MM.1S (cell line): ENCODE results near the gene DHTKD1.
"Not testable (repeated sequence)": the region's sequence is repeated elsewhere in the genome, so short reads cannot be mapped to it uniquely, and the experiment has no call there.

Experiments used
- DNase-seq: peaks from one replicate; pipeline ENCODE4 v3.0.0-alpha.2; 2015
- H2AFZ ChIP-seq: fragments of 300-600 bp; sonication (generic); 2 replicates; pipeline ENCODE4 v1.6.0; 2016; ENCODE audit warnings: antibody characterized with exemption, low read length
- H3F3A ChIP-seq: fragments of 300-600 bp; sonication (generic); 2 replicates; pipeline ENCODE4 v1.6.1; 2016; ENCODE audit warnings: mild to moderate bottlenecking, antibody characterized with exemption, low read length, moderate library complexity, mixed read lengths; ENCODE audit not compliant: insufficient read depth
- H3K27ac ChIP-seq: fragments of 300-600 bp; sonication (generic); 2 replicates; pipeline ENCODE4 v1.5.1; 2016; ENCODE audit warnings: mild to moderate bottlenecking, low read length
- H3K27me3 ChIP-seq: fragments of 300-600 bp; sonication (generic); replicated peaks from 2 replicates; pipeline ENCODE4 v1.6.0; 2016; ENCODE audit warnings: low read length; ENCODE audit not compliant: insufficient read depth
- H3K36me3 ChIP-seq: fragments of 300-600 bp; sonication (generic); replicated peaks from 2 replicates; pipeline ENCODE4 v1.6.1; 2016; ENCODE audit warnings: mild to moderate bottlenecking, low read length, mixed read lengths; ENCODE audit not compliant: insufficient read depth
- H3K4me1 ChIP-seq: fragments of 300-600 bp; sonication (generic); 2 replicates; pipeline ENCODE4 v1.6.1; 2016; ENCODE audit warnings: low read length, mixed read lengths
- H3K4me2 ChIP-seq: fragments of 300-600 bp; sonication (generic); 2 replicates; pipeline ENCODE4 v1.6.0; 2016; ENCODE audit warnings: low read depth, low read length
- H3K4me3 ChIP-seq: fragments of 300-600 bp; sonication (generic); 2 replicates; pipeline ENCODE4 v1.5.1; 2016; ENCODE audit warnings: low read length, mixed read lengths
- H3K79me2 ChIP-seq: fragments of 300-600 bp; sonication (generic); 2 replicates; pipeline ENCODE4 v1.6.1; 2016; ENCODE audit warnings: mixed run types, low read length, mixed read lengths
- H3K9ac ChIP-seq: fragments of 300-600 bp; sonication (generic); 2 replicates; pipeline ENCODE4 v1.6.1; 2016; ENCODE audit warnings: low read length, mixed read lengths
- H3K9me2 ChIP-seq: fragments of 300-600 bp; sonication (generic); replicated peaks from 2 replicates; pipeline ENCODE4 v1.6.1; 2016; ENCODE audit warnings: mild to moderate bottlenecking, low read length, mixed read lengths; ENCODE audit not compliant: insufficient read depth
- H3K9me3 ChIP-seq: fragments of 300-600 bp; sonication (generic); replicated peaks from 2 replicates; pipeline ENCODE4 v1.6.1; 2016; ENCODE audit warnings: mild to moderate bottlenecking, low read length, mixed read lengths; ENCODE audit not compliant: insufficient read depth
- H4K20me1 ChIP-seq: fragments of 300-600 bp; sonication (generic); 2 replicates; pipeline ENCODE4 v1.6.1; 2016; ENCODE audit warnings: mild to moderate bottlenecking, low read length, moderate library complexity, mixed read lengths; ENCODE audit not compliant: insufficient read depth
- EZH2 ChIP-seq: fragments of 300-600 bp; sonication (generic); optimal IDR thresholded peaks from 2 replicates; pipeline ENCODE3; 2017; ENCODE audit warnings: low read depth, mild to moderate bottlenecking, antibody characterized with exemption, low read length, mixed read lengths
- EZH2phosphoT487 ChIP-seq: fragments of 300-600 bp; sonication (generic); IDR thresholded peaks from 2 replicates; pipeline ENCODE4 v1.6.1; 2018; ENCODE audit warnings: antibody characterized with exemption, low read length
- TF ChIP-seq, protein P1 (sequence below): fragments of 300-600 bp; sonication (generic); IDR thresholded peaks from 2 replicates; pipeline ENCODE4 v1.5.1; 2016; ENCODE audit warnings: antibody characterized with exemption, low read length, mixed read lengths

DHTKD1 gene

DNA sequence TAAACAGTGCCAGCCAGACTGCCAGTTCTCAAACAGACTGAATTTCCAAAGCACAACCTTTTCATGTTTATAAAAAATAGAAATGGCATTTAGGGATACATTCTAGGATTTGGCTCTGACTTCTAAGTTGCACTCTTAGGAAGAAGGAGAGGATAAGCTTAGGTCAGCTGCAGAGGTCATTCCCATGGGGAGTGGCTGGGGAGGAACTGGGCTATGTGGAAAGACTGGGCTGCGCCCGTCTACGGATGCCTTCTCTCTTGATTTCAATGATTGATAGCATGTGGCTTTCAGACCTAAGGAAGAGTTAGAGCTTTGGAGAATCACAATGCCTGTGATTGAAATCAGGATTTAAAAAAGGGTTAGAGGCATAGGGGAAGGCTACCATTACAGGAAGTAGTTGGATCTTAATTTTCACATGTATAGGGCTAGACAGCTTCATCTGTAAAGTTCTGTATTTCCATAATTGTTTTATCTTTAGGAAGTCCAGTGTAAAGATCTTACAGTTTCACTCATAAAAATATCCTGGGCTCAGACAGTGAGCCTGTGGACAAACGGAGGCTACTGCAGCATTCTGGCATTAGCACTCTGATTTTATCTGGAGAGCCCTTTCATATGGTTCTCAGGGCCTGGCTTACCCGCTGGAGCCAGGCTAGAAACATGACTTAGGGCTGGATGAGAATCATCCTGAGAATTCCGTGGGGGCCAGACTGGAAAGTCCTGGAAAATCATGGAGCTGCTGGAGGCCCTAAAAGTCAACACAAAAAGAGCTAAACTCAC lies 97.4 kb downstream of the DHTKD1 start:
- H3K9me3 ChIP-seq = no peaks in the 10 kb centered on the region

DNA sequence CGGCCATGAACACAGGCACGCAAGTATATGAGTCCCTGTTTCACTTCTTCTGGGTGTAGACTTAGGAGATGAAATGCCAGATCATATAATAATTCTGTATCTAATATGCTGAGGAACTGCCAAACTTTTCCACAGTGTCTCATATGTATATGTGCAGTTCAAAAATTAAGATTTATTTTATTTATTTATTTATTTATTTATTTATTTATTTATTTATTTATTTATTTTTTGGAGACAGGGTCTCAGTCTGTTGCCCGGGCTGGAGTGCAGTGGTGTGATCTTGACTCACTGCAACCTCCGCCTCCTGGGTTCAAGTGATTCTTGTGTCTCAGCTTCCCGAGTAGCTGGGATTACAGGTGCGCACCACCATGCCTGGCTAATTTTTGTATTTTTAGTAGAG lies 102.8 kb downstream of the DHTKD1 start:
- H3K27ac ChIP-seq, H3K27me3 ChIP-seq, H3F3A ChIP-seq, H3K4me2 ChIP-seq, H3K9ac ChIP-seq, H3K4me3 ChIP-seq, H2AFZ ChIP-seq, DNase-seq, H3K9me2 ChIP-seq, H3K79me2 ChIP-seq, H3K4me1 ChIP-seq, H4K20me1 ChIP-seq, H3K9me3 ChIP-seq, H3K36me3 ChIP-seq: not testable (repeated sequence)

More for the DNA sequence above, 97.4 kb downstream of the DHTKD1 start:
- no peaks in the 10 kb centered on the region for H3F3A ChIP-seq
- H4K20me1 ChIP-seq = no peaks in the 10 kb centered on the region
- H2AFZ ChIP-seq = no peak overlapping the region
- no peaks in the 10 kb centered on the region for H3K27me3 ChIP-seq
- H3K36me3 ChIP-seq = no peaks in the 10 kb centered on the region; the same call in 1 of the 2 replicates
- no peak for DNase-seq
- no peaks in the 10 kb centered on the region for H3K9me2 ChIP-seq
- no peak overlapping the region for H3K4me2 ChIP-seq
- H3K4me3 ChIP-seq = no peak overlapping the region
- no peaks in the 10 kb centered on the region for H3K79me2 ChIP-seq
- H3K9ac ChIP-seq = no peak overlapping the region
- no peak overlapping the region for H3K27ac ChIP-seq
- TF ChIP-seq EZH2 (no peak), EZH2phosphoT487 (no peak)
- TF ChIP-seq, protein P1, sequence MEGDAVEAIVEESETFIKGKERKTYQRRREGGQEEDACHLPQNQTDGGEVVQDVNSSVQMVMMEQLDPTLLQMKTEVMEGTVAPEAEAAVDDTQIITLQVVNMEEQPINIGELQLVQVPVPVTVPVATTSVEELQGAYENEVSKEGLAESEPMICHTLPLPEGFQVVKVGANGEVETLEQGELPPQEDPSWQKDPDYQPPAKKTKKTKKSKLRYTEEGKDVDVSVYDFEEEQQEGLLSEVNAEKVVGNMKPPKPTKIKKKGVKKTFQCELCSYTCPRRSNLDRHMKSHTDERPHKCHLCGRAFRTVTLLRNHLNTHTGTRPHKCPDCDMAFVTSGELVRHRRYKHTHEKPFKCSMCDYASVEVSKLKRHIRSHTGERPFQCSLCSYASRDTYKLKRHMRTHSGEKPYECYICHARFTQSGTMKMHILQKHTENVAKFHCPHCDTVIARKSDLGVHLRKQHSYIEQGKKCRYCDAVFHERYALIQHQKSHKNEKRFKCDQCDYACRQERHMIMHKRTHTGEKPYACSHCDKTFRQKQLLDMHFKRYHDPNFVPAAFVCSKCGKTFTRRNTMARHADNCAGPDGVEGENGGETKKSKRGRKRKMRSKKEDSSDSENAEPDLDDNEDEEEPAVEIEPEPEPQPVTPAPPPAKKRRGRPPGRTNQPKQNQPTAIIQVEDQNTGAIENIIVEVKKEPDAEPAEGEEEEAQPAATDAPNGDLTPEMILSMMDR = no peak
- H3K4me1 ChIP-seq = no peaks in the 10 kb centered on the region
